OCI-LY7 (cell line): ENCODE results near the gene PIP4K2A. TPM values are rescaled to one million over a fixed set of nuclear protein-coding genes. Genes with fewer than 3 reads are reported as not detected.

ENCODE experiments used
- BruUV-seq: library from RNA; stranded (reverse); fragments of 400-500 nt; replicated peaks from 2 replicates; lab custom pipeline; 2021; lab: Mats Ljungman, UMichigan
- CTCF ChIA-PET: fragments of 300-600 bp; sonication (Branson Sonifier 250); formaldehyde crosslinking; loops from one replicate; lab custom pipeline; 2022; ENCODE audit warnings: antibody characterized with exemption; ENCODE audit not compliant: unreplicated experiment; lab: Charles Lee
- POLR2A ChIA-PET: fragments of 300-600 bp; sonication (Branson Sonifier 250); formaldehyde crosslinking; loops from one replicate; lab custom pipeline; 2022; ENCODE audit warnings: antibody characterized with exemption; lab: Charles Lee
- DNase-seq: peaks from one replicate; pipeline ENCODE4 v3.0.0-alpha.2; 2015; ENCODE audit warnings: low spot score
- H2AFZ ChIP-seq: fragments of 200-600 bp; sonication (generic), shearing (Covaris generic); 2 replicates; pipeline ENCODE4 v1.6.1; 2014; ENCODE audit warnings: mild to moderate bottlenecking, antibody characterized with exemption, low read length, moderate library complexity
- H3K27ac ChIP-seq: fragments of 200-600 bp; sonication (generic); 2 replicates; pipeline ENCODE4 v1.5.1; 2014; ENCODE audit warnings: mixed run types, low read depth, mild to moderate bottlenecking, moderate library complexity, low read length, inconsistent platforms; ENCODE audit not compliant: poor library complexity, severe bottlenecking
- H3K36me3 ChIP-seq: fragments of 200-600 bp; sonication (generic); 2 replicates; pipeline ENCODE4 v1.6.1; 2014; ENCODE audit warnings: mild to moderate bottlenecking, antibody characterized with exemption, low read length, moderate library complexity, mixed read lengths; ENCODE audit not compliant: insufficient read depth
- H3K4me1 ChIP-seq: fragments of 200-600 bp; sonication (generic); 2 replicates; pipeline ENCODE4 v1.5.1; 2014; ENCODE audit warnings: mild to moderate bottlenecking, low read length; ENCODE audit not compliant: insufficient read depth, poor library complexity, severe bottlenecking
- H3K4me2 ChIP-seq: fragments of 200-600 bp; sonication (generic); 2 replicates; pipeline ENCODE4 v1.6.1; 2014; ENCODE audit warnings: mild to moderate bottlenecking, low read length
- H3K4me3 ChIP-seq: fragments of 200-600 bp; sonication (generic); 2 replicates; pipeline ENCODE4 v1.5.1; 2014; ENCODE audit warnings: mild to moderate bottlenecking, low read depth, low read length; ENCODE audit not compliant: poor library complexity, severe bottlenecking
- H3K79me2 ChIP-seq: fragments of 200-600 bp; sonication (generic); 2 replicates; pipeline ENCODE4 v1.6.1; 2016; ENCODE audit warnings: low read depth, mild to moderate bottlenecking, low read length, moderate library complexity, mixed read lengths; ENCODE audit not compliant: insufficient read depth
- H3K9me2 ChIP-seq: fragments of 200-600 bp; sonication (generic); 2 replicates; pipeline ENCODE4 v1.6.1; 2016; ENCODE audit warnings: mild to moderate bottlenecking, low read length, mixed read lengths; ENCODE audit not compliant: insufficient read depth
- H3K9me3 ChIP-seq: fragments of 200-600 bp; sonication (generic); 2 replicates; pipeline ENCODE4 v1.6.1; 2014; ENCODE audit warnings: mild to moderate bottlenecking, mixed run types, low read length, mixed read lengths
- H4K20me1 ChIP-seq: fragments of 200-600 bp; sonication (generic); 2 replicates; pipeline ENCODE4 v1.6.1; 2014; ENCODE audit warnings: mild to moderate bottlenecking, antibody characterized with exemption, low read length, moderate library complexity, mixed read lengths; ENCODE audit not compliant: insufficient read depth
- EZH2phosphoT487 ChIP-seq: fragments of 200-600 bp; sonication (generic); IDR thresholded peaks from 2 replicates; pipeline ENCODE4 v1.6.1; 2018; ENCODE audit warnings: low read depth, borderline replicate concordance, mild to moderate bottlenecking, mixed run types, antibody characterized with exemption, low read length, moderate library complexity, mixed read lengths
- intact Hi-C: fragments of 100-400 bp; cut with micrococcal nuclease; formaldehyde crosslinking; loops from one replicate; pipeline ENCODE4 v1.10.0; 2022; ENCODE audit not compliant: unreplicated experiment
- total RNA-seq, 2 experiments: library from RNA; depleted of rRNA in 1 of 2; stranded (reverse); fragments of >200 nt in 1 of 2; shearing (Covaris generic) in 1 of 2; gene quantifications; 2 replicates each; pipeline ENCODE4 v1.2.3, GENCODE V29; 2014 to 2022
- TF ChIP-seq, protein P1 (sequence below): fragments of 200-600 bp; sonication (generic); conservative IDR thresholded peaks from 2 replicates; pipeline ENCODE4 v1.5.1; 2014; ENCODE audit warnings: mild to moderate bottlenecking, antibody characterized with exemption, low read length, moderate library complexity, mixed read lengths

The PIP4K2A gene
- total RNA-seq, 2 experiments from 2014 or later = 32.5 to 42.6 TPM

DNA sequence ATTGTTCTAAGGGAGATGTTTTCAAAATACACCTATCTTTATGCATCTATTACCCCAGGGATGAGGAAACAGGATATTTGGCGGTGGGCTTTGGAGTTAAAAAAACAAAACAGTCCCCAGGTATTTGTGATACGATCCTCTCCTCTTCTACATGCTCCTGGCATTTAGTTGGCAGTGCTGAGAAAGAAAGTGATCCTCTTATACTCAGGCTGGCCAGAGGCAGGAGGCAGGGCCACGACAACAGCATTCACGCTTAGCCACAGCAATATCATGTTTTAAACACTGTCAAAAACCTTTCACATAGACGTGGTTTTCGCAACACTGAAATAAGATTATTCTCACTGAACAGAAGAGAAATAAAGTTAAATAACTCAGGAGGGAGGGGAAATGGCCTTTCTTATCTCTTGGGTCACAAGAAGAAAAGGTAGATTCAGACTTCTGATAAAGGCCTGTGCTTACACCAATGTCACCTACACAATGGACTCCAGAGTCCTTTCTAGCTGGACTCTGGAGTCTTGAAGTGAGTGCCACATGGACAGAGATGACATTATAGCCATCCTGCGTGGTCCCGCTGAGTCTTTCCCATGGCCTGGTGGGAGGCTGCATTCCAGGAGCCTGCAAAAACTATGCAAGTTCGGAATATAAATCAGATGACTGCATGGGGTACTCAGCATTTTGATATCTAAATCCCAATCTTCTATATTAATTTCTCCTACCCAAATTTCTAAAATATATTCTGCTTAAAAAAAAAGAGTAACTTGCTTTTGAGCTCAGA, 88.7 kb downstream of the PIP4K2A start:
- no peak overlapping the region for H3K27ac ChIP-seq
- no peaks in the 10 kb centered on the region for H4K20me1 ChIP-seq
- intact Hi-C loops = no loop called here
- no peaks in the 10 kb centered on the region for H3K9me2 ChIP-seq
- no peak overlapping the region for H3K4me2 ChIP-seq
- POLR2A ChIA-PET = interaction anchor here (0.5 to 3.2 kb wide), 2 partner anchors 10 to 125 kb away, joined by 3 to 31 read pairs; no protein-coding TSS in a partner anchor
- H3K4me3 ChIP-seq = no peak overlapping the region
- H3K4me1 ChIP-seq = peaks cover 19% of the 10 kb centered on the region
- peaks cover 4% of the 10 kb centered on the region; the same call in 1 of the 2 replicates for H3K36me3 ChIP-seq
- BruUV-seq = no TSS peak
- DNase-seq = no peak
- peaks cover 25% of the 10 kb centered on the region; the same call in 1 of the 2 replicates for H3K79me2 ChIP-seq
- no peak overlapping the region for H2AFZ ChIP-seq
- 0 out of 2 replicates have a peak, but pooled peaks cover 10% of the 10 kb centered on the region for H3K9me3 ChIP-seq
- CTCF ChIA-PET = no interaction called here
- no peak for TF ChIP-seq EZH2phosphoT487

GRCh38 chr10:22624287-22624738, 90.1 kb downstream of the PIP4K2A start:
- H3K4me3 ChIP-seq = no peak overlapping the region
- no TSS peak for BruUV-seq
- H3K9me2 ChIP-seq = no peaks in the 10 kb centered on the region
- TF ChIP-seq EZH2phosphoT487 = no peak
- TF ChIP-seq, protein P1, sequence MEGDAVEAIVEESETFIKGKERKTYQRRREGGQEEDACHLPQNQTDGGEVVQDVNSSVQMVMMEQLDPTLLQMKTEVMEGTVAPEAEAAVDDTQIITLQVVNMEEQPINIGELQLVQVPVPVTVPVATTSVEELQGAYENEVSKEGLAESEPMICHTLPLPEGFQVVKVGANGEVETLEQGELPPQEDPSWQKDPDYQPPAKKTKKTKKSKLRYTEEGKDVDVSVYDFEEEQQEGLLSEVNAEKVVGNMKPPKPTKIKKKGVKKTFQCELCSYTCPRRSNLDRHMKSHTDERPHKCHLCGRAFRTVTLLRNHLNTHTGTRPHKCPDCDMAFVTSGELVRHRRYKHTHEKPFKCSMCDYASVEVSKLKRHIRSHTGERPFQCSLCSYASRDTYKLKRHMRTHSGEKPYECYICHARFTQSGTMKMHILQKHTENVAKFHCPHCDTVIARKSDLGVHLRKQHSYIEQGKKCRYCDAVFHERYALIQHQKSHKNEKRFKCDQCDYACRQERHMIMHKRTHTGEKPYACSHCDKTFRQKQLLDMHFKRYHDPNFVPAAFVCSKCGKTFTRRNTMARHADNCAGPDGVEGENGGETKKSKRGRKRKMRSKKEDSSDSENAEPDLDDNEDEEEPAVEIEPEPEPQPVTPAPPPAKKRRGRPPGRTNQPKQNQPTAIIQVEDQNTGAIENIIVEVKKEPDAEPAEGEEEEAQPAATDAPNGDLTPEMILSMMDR = no peak
- H2AFZ ChIP-seq = no peak overlapping the region
- peaks cover 5% of the 10 kb centered on the region for H3K4me1 ChIP-seq
- intact Hi-C loops = no loop called here
- CTCF ChIA-PET = no interaction called here
- no peak overlapping the region for H3K27ac ChIP-seq
- H3K9me3 ChIP-seq = 0 out of 2 replicates have a peak, but pooled peaks cover 10% of the 10 kb centered on the region
- no peak overlapping the region for H3K4me2 ChIP-seq
- no peaks in the 10 kb centered on the region for H4K20me1 ChIP-seq
- POLR2A ChIA-PET = interaction anchor here (1.2 to 1.3 kb wide), 3 partner anchors 10 to 19 kb away, joined by 3 to 7 read pairs (median 6); no protein-coding TSS in a partner anchor
- DNase-seq = no peak
- peaks cover 16% of the 10 kb centered on the region; the same call in 1 of the 2 replicates for H3K79me2 ChIP-seq
- peaks cover 4% of the 10 kb centered on the region; the same call in 1 of the 2 replicates for H3K36me3 ChIP-seq

GRCh38 chr10:22623633-22624253, 90.6 kb downstream of the PIP4K2A start:
- ChIA-PET POLR2A (interaction anchor here (0.7 to 1.3 kb wide), 5 partner anchors 9 to 23 kb away, joined by 3 to 7 read pairs (median 6); no protein-coding TSS in a partner anchor), CTCF (no interaction called here)
- Histone ChIP-seq H3K4me1 (peaks cover under 1% of the 10 kb centered on the region), H3K4me3 (no peak overlapping the region), H3K79me2 (peaks cover 14% of the 10 kb centered on the region; the same call in 1 of the 2 replicates), H4K20me1 (no peaks in the 10 kb centered on the region), H3K36me3 (peaks cover 4% of the 10 kb centered on the region; the same call in 1 of the 2 replicates), H2AFZ (no peak overlapping the region), H3K9me2 (no peaks in the 10 kb centered on the region), H3K27ac (no peak overlapping the region), H3K4me2 (no peak overlapping the region), H3K9me3 (0 out of 2 replicates have a peak, but pooled peaks cover 10% of the 10 kb centered on the region)
- no TSS peak for BruUV-seq
- intact Hi-C loops = no loop called here
- DNase-seq = no peak
- TF ChIP-seq EZH2phosphoT487 = no peak
- TF ChIP-seq, protein P1 = no peak
